GM18526 (cell line): Measurements from ENCODE around the gene KREMEN1.

Experiments
- POLR2A ChIP-seq: IDR thresholded peaks from 3 replicates; pipeline ENCODE4 v1.6.1; 2011; ENCODE audit not compliant: insufficient read length; ENCODE audit errors: extremely low read depth

The KREMEN1 gene

DNA sequence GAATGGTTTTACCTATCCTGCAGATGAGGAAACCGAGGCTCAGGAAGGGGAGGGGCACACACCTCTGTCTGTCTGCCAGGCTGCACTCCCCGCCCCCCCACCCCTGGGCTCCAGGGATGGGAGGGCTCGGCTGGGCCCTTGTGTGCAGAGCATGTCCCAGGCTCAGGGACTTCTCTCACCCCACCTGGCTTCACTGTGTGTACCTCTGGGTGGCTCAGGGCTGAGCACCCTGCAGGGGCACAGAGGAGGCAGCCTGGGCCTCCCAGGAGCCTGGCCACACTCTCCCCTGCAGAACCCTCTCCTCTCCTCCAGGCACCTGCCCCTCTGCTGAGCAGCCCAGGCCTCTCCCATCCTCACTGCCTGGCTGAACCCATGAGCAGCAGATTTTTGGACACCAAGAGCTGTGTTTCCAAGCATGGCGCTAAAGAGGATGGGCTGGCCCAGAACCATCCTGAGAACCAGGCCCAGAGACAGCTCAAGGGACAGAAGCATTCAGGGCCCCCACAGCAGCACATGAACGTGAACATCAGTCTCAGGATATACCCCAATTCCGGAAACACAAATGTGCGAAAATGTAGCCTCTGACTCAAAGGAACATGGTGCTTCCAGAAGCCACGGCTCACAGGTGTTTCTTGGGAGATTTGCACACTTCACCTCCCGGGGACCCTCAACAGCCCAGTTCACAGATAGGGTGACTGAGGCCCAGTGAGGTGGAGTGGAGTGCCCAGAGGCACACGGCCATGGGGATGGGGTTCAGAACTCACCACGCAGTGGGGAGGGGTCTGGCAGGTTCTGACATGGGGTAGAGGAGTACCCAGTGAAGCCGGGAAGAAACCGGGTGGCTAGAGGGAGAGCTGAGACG lies 143.4 kb downstream of the KREMEN1 start:
- TF ChIP-seq POLR2A: no peak

- TF ChIP-seq POLR2A: no peak
These were observed 144.2 kb downstream of the KREMEN1 start for GRCh38 chr22:29216873-29217666.
